HG03342 (cell line): Measurements from ENCODE around the gene SLC9A9.
A peak's percentile ranks its signal among the peaks of the same experiment; 100 is the strongest.

Experiments
- ATAC-seq: cut with Tn5 transposase; IDR thresholded peaks from one replicate; pipeline ENCODE4 v1.9.1; 2021; ENCODE audit warnings: mild to moderate bottlenecking, moderate library complexity; ENCODE audit not compliant: unreplicated experiment

SLC9A9 gene

DNA sequence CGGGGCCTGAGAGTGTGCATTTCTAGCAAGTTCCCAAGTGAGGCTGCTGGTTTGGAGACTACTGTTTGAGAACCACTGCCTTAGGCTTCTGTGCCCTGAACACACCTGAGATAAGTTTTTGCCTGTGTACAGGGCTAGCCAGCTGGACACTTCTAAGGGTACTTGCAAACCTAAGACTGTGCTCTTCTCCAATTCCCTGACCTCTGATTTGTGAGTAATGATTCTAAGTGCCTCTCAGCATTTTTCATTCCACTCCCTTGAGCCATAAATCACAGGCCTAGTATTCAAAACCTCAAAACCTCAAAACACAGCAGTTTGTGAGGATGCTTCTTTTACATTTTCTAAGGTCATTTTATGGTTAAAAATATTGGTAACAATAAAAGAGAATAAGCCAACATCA, 580.3 kb downstream of the SLC9A9 start:
- ATAC-seq, result no peak

DNA sequence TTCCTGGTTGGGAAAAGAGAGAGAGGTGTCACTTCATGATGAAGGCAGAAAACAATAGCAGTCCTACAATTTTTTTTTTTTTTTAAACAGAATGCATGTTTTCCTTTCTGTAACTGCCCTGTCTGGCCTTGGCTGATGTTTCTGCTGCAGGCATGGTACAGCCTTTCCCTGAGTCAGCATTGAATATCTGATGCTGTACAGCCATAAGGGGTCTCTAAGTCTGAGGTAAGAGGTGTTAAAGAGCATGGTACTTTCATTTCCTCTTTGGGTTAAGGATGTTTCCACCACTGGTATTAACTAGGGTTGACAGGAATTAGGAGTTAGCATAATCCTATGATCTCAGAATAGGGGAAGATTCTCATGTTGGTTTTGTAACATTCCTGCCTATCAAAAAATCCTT, 581.3 kb downstream of the SLC9A9 start:
- ATAC-seq, result peak; percentile 85

DNA sequence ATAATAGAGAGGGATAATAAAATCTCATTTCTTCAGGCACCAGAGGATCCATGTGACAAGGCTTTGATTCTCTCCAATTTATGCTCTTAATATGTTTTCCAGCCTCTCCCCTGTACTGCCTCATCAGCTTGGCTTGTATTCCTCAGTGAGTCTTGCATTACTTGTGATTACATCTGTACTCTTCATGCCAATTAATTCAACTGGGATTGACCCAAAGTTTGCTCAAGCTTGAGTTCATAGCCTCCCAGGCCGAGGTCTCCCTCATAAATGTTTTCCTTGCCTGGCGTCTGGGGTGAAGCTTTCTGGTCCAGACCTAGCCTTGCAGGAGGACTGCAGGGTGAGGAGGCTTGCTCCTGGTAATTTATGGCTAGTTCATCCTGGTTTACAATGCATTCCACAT, 581.8 kb downstream of the SLC9A9 start:
- ATAC-seq, result no peak

DNA sequence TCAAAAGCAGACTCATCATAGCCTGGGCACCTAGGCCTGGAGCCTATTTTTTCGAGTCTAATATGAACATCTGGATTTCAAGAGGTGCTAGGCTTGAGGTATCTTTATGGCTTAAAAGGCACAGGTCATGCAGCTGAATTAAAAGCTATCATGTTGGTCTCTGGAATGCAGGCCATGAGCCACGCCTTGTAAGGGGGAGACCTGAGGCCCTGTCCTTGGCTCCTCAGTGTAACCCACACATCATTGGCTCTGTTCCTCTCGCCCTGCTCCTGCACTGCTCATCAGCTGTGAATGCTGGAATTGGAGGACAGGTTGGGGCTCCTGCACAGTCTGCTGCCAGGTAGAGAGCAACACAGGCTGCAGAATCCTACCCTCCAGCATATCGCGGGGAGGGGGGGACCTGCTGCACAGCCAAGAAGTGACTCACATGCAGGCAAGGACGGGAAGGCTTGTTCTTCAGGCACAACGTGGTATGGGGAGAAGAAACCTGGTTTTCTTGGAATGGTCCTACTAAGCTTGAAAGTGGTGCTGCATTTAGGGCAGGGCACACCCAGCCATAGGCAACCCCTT, 582.7 kb downstream of the SLC9A9 start:
- ATAC-seq, result no peak

DNA sequence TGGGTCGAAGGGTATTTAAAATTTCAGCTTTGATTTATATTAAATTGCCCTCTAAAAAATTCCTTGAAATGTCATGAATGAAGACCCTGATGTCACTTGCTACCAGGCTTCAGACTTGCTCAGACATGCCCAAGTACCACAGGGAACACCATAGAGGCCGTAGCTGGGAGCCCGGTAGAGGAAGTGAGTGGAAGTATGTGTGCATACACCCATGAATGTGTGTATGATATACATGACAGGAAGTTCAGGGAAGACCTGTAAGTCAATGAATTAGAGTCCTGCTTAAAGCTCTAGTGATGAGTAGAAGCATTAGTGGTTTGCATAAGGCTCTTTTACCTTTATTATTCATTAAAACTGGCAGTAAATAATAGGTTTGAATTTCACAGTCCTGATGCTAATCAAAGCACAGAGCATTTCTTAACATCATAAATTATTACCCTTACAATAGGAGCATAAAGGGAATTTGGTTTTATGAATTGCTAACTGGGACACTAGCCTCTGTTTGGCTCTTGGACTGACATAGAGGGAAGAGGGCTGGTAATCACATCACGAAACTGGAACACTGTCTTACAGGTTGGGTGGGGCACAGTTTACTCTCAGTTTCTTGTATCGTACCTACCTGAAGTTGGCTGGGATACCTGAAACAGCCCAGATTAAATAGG, 584.3 kb downstream of the SLC9A9 start:
- ATAC-seq, result no peak

DNA sequence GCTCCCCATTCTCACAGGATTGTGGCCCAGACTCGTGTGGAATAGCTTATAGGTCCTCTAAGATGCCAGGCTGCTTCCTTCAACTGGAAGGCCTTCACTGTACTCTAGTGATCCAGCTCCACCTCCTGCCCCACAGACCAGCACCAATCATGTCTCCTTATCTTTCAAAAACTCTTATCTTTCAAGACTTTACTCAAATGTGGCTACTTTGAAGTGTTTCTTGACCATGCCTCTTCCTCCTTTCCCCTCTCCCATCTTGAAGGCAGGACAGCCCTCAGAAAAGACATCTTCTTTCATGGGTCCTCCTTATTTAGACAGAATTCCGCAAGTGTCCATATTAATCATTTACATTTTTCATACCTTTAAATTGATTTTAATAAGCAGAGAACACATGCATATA, 586.4 kb downstream of the SLC9A9 start:
- no peak for ATAC-seq

DNA sequence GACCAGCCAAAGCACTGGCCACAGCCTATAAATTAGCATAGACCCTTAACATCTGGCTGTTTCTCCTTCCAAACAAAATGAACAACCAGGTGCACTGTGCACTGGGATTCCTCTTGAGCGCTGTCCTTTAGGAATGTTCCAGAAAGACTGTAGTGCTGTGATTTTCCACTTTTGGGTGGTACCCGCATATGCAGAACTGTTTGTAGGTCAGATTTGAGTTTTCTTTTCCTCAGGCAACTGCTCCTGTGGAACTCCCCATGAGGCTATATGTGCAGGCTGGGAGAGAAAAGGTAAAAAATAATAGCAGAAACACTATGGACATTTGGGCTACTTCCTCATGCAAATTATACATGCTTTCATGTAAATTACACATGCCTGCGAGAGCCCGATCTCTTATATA, 589.6 kb downstream of the SLC9A9 start:
- no peak for ATAC-seq

DNA sequence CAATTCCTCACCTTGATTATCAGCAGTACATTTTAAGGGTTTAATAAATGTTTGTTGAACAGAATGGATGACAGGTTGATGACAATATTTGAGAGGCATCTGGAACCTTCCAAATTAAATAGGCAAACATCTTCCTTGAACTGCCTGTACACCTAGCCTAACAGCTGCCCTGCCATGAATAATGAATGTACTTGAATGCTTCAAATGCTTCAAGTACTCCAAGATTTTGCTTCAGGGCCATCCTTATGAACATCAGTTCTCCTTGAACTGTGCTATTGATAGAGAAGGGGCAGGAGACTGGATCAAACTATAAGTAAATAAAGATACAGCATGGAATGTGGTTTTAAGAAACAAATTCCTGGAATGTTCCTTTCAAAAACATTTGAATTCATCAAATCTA, 591.9 kb downstream of the SLC9A9 start:
- ATAC-seq, result no peak

DNA sequence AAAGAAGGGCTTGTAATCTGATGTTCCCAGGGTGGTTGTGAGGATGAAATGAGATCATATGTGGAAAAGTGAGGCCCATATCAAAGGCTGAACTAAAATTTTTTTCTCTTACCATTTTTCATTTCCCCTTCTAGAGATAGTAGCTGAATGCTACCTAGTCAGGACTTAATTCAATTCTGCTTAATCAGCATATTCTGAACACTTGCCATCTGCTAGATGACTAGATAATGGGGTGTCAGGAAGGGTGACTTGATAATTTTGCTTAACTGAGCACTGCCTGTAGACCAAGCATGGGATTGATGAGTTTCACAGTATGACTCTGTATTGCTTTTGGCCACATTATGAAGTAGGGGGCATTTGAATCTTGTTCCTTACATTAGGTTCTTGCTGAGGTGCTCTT, 592.5 kb downstream of the SLC9A9 start:
- ATAC-seq, result no peak

DNA sequence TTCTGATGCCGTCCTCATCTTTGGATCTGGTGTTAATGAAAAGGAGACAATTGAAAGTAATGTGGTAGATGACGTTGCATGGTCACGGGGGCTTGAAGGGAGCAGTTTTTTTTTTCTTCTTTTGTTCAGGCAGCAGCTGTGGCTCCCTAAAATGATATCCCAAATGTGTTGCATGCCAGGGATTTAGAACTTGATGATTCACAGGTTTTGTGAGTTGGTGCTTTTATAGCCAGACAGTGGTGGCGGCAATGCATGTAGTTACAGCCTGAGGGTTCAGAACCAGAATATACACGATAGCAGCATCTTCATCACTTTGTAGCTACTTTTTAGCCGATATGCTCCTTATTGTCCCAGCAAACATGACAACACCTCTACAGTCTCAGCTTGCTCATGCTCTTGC, 595.3 kb downstream of the SLC9A9 start:
- no peak for ATAC-seq

DNA sequence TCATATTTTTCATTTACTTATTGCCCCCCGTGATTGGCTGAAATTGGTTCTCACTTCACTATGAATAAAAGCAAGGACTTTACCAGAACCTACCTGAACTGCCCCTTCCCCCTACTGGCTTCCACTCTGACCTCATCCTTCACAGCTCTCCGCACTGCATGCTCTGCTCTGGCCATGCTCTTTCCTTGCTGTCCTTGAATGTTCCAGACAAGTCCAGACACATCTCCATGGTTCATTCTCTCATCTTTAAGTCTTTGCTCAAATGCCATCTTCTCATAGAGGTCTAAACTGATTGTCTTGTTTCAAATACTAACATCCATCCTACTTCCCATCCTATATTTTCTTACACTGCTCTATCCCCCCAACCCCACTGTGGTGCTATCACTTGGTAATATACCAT, 599.3 kb downstream of the SLC9A9 start:
- ATAC-seq, result no peak

DNA sequence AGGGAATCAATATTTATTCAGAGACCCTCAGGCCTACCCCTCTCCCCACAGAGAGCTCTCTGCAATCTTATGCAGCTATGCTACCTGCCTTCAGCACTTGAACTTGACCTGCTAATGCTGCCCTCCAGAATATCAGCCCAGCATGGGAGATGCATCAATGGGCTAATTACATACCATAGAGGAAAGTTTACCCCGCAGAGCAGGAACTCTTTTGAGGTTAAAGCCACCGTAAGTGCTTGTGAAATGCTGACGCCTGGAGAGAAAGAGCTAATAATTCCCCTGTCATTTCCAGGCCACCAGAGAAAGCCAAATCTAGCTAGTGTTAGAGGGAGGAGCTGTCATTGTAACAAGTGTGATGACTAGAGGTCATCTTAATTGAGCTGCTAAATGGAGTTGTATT, 601.2 kb downstream of the SLC9A9 start:
- ATAC-seq, result no peak

DNA sequence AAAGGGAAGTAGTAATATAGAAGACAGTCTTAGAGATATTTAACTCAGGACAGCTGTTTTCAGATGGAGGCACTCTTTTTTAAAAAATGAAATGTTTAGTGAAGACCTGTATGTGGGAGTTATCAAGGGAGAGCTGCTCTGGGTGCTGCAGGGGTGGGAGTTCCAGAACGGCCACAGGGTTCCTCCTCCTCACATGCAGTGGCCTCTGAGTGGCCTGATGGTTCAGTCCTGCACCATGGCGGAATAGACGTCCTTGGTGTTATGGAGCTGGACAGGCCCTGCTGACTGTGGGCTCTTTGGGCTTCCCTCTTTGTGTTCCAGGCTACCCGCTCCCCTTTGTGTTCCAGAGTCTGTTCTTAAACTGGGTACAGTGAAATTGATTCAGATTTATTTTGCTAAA, 602.6 kb downstream of the SLC9A9 start:
- ATAC-seq, result no peak

DNA sequence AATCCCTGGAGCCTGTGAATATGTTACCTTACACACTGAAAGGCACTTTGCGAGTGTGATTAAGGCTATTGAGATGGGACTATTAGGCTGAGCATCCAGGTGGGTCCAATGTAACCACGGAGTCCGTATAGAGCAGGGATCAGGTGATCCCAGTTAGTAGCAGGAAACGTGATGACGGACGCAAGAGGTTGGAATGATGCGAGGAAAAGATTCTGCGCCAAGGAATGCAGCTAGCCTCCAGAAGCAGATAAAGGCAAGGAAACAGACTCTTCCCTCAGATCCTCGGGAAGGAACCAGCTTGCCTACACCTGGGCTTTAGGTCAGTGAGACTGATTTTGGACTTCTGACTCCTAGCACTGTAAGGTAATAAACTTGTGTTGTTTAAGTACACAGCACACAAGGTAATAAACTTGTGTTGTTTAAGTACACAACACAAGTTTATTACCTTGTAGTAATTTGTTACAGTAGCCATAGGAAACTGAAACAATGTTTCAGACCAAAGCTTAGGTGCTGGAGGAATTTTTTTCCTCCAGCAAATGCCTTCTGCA, 603.7 kb downstream of the SLC9A9 start:
- ATAC-seq, result no peak

DNA sequence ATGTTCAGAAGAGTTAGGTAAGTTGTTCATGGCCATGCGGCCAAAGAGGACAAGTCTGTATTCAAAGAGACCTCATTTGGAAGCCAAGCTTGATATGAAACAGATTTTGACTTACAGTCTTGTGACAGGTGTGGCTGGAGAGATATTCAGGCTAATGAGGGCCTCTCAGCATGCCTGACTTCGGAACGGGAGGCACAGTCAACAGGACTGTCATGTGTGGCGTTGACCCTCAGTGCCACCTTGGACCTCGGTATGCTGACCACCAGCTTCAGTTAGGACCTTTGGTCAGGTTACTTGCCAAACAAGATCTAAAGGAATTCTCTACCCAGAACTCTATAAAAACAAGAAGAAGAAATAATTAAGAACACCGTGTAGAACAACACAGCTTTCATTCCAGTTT, 604.6 kb downstream of the SLC9A9 start:
- ATAC-seq, result no peak

DNA sequence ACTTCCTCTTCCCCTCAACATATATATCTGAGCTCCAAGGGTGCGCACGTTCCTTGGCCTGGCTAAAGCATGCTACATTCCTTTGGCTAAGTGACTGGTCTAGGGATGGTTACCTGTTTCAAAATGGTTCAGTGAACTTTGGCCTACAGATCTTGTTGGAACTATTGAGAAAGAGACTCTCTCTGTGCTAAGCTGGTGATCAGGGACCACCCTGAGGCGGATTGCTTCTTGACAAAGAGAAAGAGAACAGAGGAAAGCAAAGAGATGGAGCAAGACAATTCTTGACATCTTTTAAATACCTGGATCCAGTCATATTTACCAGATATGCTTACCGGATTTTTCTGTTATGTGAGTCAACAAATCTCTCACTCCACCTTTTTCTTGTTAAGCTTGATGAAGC, 605.6 kb downstream of the SLC9A9 start:
- no peak for ATAC-seq

DNA sequence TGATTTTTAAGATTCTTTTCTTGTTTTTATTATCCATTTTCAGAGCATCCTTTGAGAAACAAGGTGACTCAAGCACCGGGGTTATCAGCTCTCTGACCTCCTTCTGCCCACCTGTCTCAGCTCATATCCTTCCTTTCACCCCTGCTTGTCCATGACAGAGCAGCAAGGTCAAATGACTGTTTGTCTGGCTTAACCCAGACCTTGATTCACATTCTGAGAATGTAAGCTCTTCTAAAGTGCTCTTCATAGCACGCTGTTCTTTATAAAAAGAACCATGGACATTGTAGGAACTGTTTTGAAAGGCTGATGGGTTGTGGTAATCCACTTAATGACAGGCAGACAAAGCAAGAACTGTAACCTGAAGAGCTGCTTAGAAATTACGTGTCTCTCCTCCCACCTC, 606.2 kb downstream of the SLC9A9 start:
- ATAC-seq, result no peak

DNA sequence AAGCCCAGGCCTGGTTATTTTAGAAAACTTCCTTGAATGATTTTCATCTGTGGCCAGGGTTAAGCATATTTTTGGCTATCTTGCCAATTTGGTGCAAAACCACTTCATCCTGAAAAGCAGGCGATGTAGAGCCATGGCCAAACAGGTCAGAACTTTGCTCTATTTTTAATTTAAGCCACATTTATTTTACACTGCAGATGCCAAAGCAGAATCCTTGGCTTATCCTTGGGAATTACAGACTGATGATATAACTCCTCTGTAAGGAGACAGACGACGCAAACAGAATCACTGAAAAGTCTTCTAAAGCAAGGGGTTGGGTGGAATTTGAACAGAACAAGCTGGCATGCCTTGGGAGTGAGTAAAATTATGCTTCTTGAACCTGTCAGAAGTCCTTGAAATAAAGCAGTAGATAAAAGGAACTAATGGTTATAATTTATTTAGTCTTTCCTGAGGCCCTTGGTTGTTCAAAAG, 606.8 kb downstream of the SLC9A9 start:
- ATAC-seq, result no peak

DNA sequence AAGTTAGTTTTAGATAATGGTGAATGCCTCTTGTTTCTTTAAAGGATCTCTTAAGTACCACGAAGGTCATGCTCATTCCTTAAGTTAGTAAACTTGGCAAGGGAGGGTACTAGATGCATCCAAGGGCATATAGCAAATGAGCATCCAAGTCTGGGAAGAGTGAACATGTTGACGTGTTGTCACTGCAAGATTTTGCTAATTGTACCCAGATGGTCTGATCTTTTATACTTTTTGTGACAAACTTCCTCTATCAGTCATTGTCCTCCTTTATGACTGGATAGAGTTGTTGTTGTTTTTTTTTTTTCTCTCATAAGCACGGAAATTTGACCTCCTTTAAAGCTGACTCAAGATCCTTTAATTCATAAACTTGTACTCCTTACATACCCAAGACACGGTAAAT, 607.4 kb downstream of the SLC9A9 start:
- no peak for ATAC-seq

DNA sequence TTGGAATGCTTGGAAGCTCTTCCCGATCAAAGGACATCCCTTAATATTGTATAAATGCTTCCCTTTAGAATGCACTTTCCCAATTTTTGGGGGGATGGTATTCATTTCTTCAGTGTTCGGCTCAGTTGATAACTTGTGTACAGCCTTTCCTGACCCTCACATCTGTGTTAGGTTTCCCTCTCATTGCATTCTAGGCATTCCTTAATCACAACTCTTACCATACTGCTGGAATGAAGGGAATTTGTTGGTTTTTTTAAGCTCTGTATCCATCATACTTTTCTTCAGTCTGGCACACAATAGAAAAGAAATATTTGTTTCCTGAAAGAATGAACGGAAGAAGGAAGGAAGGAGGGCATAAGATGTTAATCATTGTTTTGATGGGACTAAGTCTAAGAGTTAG, 609.2 kb downstream of the SLC9A9 start:
- no peak for ATAC-seq

DNA sequence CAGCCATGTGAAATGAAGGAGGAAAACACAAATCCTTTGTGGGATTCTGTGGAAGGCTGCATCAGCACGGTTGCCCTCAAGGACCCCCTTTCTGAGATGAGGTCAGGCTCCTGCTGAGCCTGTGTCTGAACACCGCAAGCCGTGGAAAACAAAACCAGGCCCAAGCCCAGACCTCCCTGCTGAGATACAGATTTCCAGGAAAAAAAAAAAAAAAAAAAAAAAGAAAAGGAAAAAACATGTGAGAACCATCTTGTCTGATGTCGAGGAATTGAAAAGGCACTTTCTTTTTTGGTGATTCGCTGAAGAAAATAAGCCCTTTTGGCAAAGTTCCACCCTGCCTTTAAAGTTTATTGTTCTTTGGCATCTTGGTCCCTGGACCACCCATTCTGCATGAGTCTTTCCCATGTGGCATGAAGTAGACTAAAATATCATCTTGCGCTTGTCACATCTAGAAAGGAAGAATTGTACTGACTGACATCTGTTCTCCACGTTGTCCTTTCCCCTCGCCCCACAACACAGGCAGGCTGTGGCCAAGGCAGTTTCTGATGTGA, 611.1 kb downstream of the SLC9A9 start:
- no peak for ATAC-seq

DNA sequence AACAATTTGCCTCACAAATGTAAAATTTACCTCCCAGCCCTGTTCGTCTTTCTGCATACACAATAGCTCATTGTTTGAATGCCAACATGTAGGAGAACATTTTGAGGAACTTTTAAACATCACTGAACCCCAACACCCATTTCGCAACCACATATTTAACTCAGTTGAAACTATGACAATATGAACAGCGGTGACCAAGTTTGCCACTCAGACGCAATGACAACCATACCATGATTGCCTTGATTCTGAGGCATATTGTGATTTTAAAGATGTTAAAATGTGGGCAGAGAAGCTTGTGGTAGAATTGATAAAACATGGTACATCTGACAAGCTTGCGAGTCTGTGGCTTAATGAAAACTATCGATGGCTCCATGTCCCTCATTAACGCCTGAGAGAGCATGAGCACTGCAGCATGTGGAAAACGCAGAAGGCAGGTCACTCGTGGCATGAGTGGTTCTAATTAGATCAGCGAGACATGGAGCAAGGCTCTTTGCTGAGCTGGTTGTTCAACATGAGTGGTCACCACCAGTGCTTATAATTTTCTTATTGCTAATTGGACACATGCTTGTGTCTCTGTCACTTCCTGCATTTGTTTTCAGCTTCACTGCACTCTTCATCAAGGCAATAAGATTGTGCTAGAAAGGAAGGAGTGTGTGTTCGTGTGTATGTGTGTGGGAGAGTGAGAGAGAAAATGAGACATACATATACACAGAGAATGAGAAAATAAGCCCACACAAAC, 611.9 kb downstream of the SLC9A9 start:
- ATAC-seq, result no peak
